ENCODE data around the gene SLC41A1. TPM values are rescaled to one million over a fixed set of nuclear protein-coding genes. Genes with fewer than 3 reads are reported as not detected.
"Not testable (repeated sequence)": the region's sequence is repeated elsewhere in the genome, so short reads cannot be mapped to it uniquely, and the experiment has no call there.

The SLC41A1 gene
- total RNA-seq, result 16.8 and 18.7 TPM in 2 replicates
- long read RNA-seq, partial matches to known transcripts, result 0 of 3 reads
- long read RNA-seq, other reads (novel, unspliced or antisense), result 3 of 3 reads

GRCh38 chr1:205812878-205813754 is at the start of gene SLC41A1:
TSS of gene SLC41A1 (minus strand) at chr1:205813198. CDS start at chr1:205810441, 2,757 bp downstream.
- peak within 1 kb of the TSS; percentile 92 for H3K27ac Mint-ChIP-seq
- peak within 1 kb of the TSS; percentile 87 for H3K4me3 Mint-ChIP-seq (ENCODE audit: low read depth)
- H3K27me3 Mint-ChIP-seq, result no peaks in the 10 kb centered on the region
- peaks cover 10% of the 10 kb centered on the region for H3K36me3 Mint-ChIP-seq (ENCODE audit: insufficient read depth)
- no peaks in the 10 kb centered on the region for H3K9me3 Mint-ChIP-seq (ENCODE audit: low read depth)
- H3K4me1 Mint-ChIP-seq (ENCODE audit: low read depth), result peaks cover 24% of the 10 kb centered on the region
- no peak for TF ChIP-seq CTCF (IDR thresholded peaks at IDR 0.05; ENCODE audit: unreplicated experiment)
- DNase-seq (ENCODE audit: low spot score, unreplicated experiment), result peak; percentile 86

- DNase-seq (ENCODE audit: low spot score, unreplicated experiment), result no peak
- no peak overlapping the region for H3K4me3 Mint-ChIP-seq (ENCODE audit: low read depth)
- no peak for TF ChIP-seq CTCF (IDR thresholded peaks at IDR 0.05; ENCODE audit: unreplicated experiment)
- peaks cover 31% of the 10 kb centered on the region for H3K36me3 Mint-ChIP-seq (ENCODE audit: insufficient read depth)
- no peak overlapping the region for H3K27ac Mint-ChIP-seq
- H3K9me3 Mint-ChIP-seq (ENCODE audit: low read depth), result peaks cover 18% of the 10 kb centered on the region
- H3K27me3 Mint-ChIP-seq, result no peaks in the 10 kb centered on the region
- peaks cover 5% of the 10 kb centered on the region for H3K4me1 Mint-ChIP-seq (ENCODE audit: low read depth)
Observed at GRCh38 chr1:205861540-205861939, 48.5 kb upstream of the SLC41A1 start.

- Mint-ChIP-seq H3K27ac (no peak overlapping the region), H3K36me3 (ENCODE audit: insufficient read depth) (peaks cover 34% of the 10 kb centered on the region), H3K4me1 (ENCODE audit: low read depth) (peaks cover 5% of the 10 kb centered on the region), H3K27me3 (no peaks in the 10 kb centered on the region), H3K4me3 (ENCODE audit: low read depth) (no peak overlapping the region), H3K9me3 (ENCODE audit: low read depth) (peaks cover 32% of the 10 kb centered on the region)
- DNase-seq (ENCODE audit: low spot score, unreplicated experiment), result no peak
- TF ChIP-seq CTCF (IDR thresholded peaks at IDR 0.05; ENCODE audit: unreplicated experiment), result no peak
Observed at GRCh38 chr1:205858141-205858961, 45.4 kb upstream of the SLC41A1 start.

GRCh38 chr1:205857501-205857900 is 44.5 kb upstream of the SLC41A1 start:
- Mint-ChIP-seq H3K9me3 (ENCODE audit: low read depth) (peaks cover 32% of the 10 kb centered on the region), H3K36me3 (ENCODE audit: insufficient read depth) (peaks cover 33% of the 10 kb centered on the region)
- not testable (repeated sequence) for H3K27ac Mint-ChIP-seq; H3K4me3 Mint-ChIP-seq (ENCODE audit: low read depth); H3K27me3 Mint-ChIP-seq; DNase-seq (ENCODE audit: low spot score, unreplicated experiment); H3K4me1 Mint-ChIP-seq (ENCODE audit: low read depth)

- peaks cover 32% of the 10 kb centered on the region for H3K36me3 Mint-ChIP-seq (ENCODE audit: insufficient read depth)
- TF ChIP-seq CTCF (IDR thresholded peaks at IDR 0.05; ENCODE audit: unreplicated experiment), result no peak
- H3K4me1 Mint-ChIP-seq (ENCODE audit: low read depth), result peaks cover 5% of the 10 kb centered on the region
- H3K9me3 Mint-ChIP-seq (ENCODE audit: low read depth), result peaks cover 35% of the 10 kb centered on the region
- DNase-seq (ENCODE audit: low spot score, unreplicated experiment), result no peak
- H3K27me3 Mint-ChIP-seq, result no peaks in the 10 kb centered on the region
- no peak overlapping the region for H3K4me3 Mint-ChIP-seq (ENCODE audit: low read depth)
- H3K27ac Mint-ChIP-seq, result no peak overlapping the region
Observed at GRCh38 chr1:205856433-205856832, 43.4 kb upstream of the SLC41A1 start.

Data from progenitor cell of endocrine pancreas (in vitro differentiated cells).